Activated CD4-positive, alpha-beta T cell treated with anti-CD3 and anti-CD28 coated beads for 36 hours (primary cell): Measurements from ENCODE around the gene CBX2. TPM values are rescaled to one million over a fixed set of nuclear protein-coding genes. Genes with fewer than 3 reads are reported as not detected.
A peak's percentile ranks its signal among the peaks of the same experiment; 100 is the strongest.

ENCODE experiments used
- ATAC-seq: fragments of 200-7000 bp; cut with Tn5 transposase; one replicate; pipeline ENCODE4 v1.10.0; 2021; ENCODE audit warnings: mild to moderate bottlenecking, moderate library complexity
- CTCF ChIA-PET: fragments of 350-600 bp; sonication (Branson Sonifier 250); formaldehyde crosslinking; loops from one replicate; lab custom pipeline; 2021; ENCODE audit warnings: antibody characterized with exemption; lab: Charles Lee
- POLR2A ChIA-PET: fragments of 350-600 bp; sonication (Branson Sonifier 250); formaldehyde crosslinking; loops from one replicate; lab custom pipeline; 2021; ENCODE audit warnings: antibody characterized with exemption, inconsistent platforms; lab: Charles Lee
- DNase-seq: peaks from one replicate; pipeline ENCODE4 v3.0.0-alpha.2; 2020
- H3K27ac Mint-ChIP-seq: one replicate; pipeline ENCODE4 v1.8.0; 2021; ENCODE audit warnings: mixed read lengths
- H3K27me3 Mint-ChIP-seq: one replicate; pipeline ENCODE4 v1.8.0; 2021; ENCODE audit warnings: mixed read lengths
- H3K36me3 Mint-ChIP-seq: one replicate; pipeline ENCODE4 v1.8.0; 2021; ENCODE audit warnings: low read depth, mixed read lengths
- H3K4me1 Mint-ChIP-seq: one replicate; pipeline ENCODE4 v1.8.0; 2021; ENCODE audit warnings: mixed read lengths
- H3K4me3 Mint-ChIP-seq: one replicate; pipeline ENCODE4 v1.8.0; 2021; ENCODE audit warnings: mild to moderate bottlenecking, moderate library complexity, mixed read lengths
- H3K9me3 Mint-ChIP-seq: one replicate; pipeline ENCODE4 v1.8.0; 2021; ENCODE audit warnings: low read depth, mixed read lengths
- intact Hi-C, 2 experiments: fragments of 100-400 bp; cut with DNase I in 1 of 2; cut with micrococcal nuclease in 1 of 2; formaldehyde crosslinking; loops; one replicate each; pipeline versions ENCODE4 v1.14.2 to v1.15.1; 2022 to 2024; cut with DNase I, micrococcal nuclease
- total RNA-seq, 2 experiments: library from RNA; stranded (reverse); gene quantifications; one replicate each; pipeline ENCODE4 v1.2.3, GENCODE V29; 2021

CBX2 gene
- total RNA-seq, 2 experiments from 2014 or later, result 4.2 to 4.3 TPM

- intact Hi-C loops, result loop anchor here (1.0 to 10.0 kb wide), 8 partner anchors 12 to 1585 kb away; partner anchors contain the start of genes CBX4 (in 2 of the 2), CBX8 (in 2 of the 2), BAHCC1 (in 1 of the 2) and EIF4A3 (in 1 of the 2)
- H3K36me3 Mint-ChIP-seq, result no peaks in the 10 kb centered on the region
- H3K4me1 Mint-ChIP-seq, result peaks cover 47% of the 10 kb centered on the region
- H3K4me3 Mint-ChIP-seq, result peak overlapping the region; percentile 23
- no peak overlapping the region for H3K27ac Mint-ChIP-seq
- no peaks in the 10 kb centered on the region for H3K9me3 Mint-ChIP-seq
- no peak for ATAC-seq
- DNase-seq, result no peak
- POLR2A ChIA-PET, result no interaction called here
- peaks cover 62% of the 10 kb centered on the region for H3K27me3 Mint-ChIP-seq
- CTCF ChIA-PET, result interaction anchor here (0.7 to 2.3 kb wide), 5 partner anchors 8 to 30 kb away, joined by 3 to 14 read pairs (median 5); partner anchors contain the start of genes CBX4 and CBX8
Measured at GRCh38 chr17:79809530-79810129, 31.7 kb downstream of the CBX2 start.

GRCh38 chr17:79810130-79811010, 32.4 kb downstream of the CBX2 start:
- peak; percentile 90 for DNase-seq
- peaks cover 59% of the 10 kb centered on the region for H3K27me3 Mint-ChIP-seq

GRCh38 chr17:79811011-79811867, 33.3 kb downstream of the CBX2 start:
- ChIA-PET POLR2A (interaction anchor here (0.5 to 1.5 kb wide), 3 partner anchors 14 to 28 kb away, joined by 3 to 6 read pairs (median 3); partner anchors contain the start of genes CBX4 and CBX8), CTCF (interaction anchor here (0.7 to 2.3 kb wide), 9 partner anchors 8 to 98 kb away, joined by 3 to 14 read pairs (median 3); partner anchors contain the start of genes CBX4 and CBX8)
- H3K27me3 Mint-ChIP-seq, result peaks cover 57% of the 10 kb centered on the region
- DNase-seq, result peak; percentile 68
- H3K9me3 Mint-ChIP-seq, result no peaks in the 10 kb centered on the region
- no peaks in the 10 kb centered on the region for H3K36me3 Mint-ChIP-seq
- peaks cover 33% of the 10 kb centered on the region for H3K4me1 Mint-ChIP-seq
- ATAC-seq, result peak; percentile 31
- H3K4me3 Mint-ChIP-seq, result peak overlapping the region; percentile 43
- no peak overlapping the region for H3K27ac Mint-ChIP-seq
- intact Hi-C loops, result loop anchor here (2.0 kb wide), 2 partner anchors 14 to 64 kb away; partner anchors contain the start of gene CBX8 (in 1 of the 2)

More at GRCh38 chr17:79810130-79811010, 32.4 kb downstream of the CBX2 start:
- no peak overlapping the region for H3K27ac Mint-ChIP-seq
- peaks cover 39% of the 10 kb centered on the region for H3K4me1 Mint-ChIP-seq
- peak overlapping the region; percentile 18 for H3K4me3 Mint-ChIP-seq
- ATAC-seq, result peak; percentile 90
- no peaks in the 10 kb centered on the region for H3K36me3 Mint-ChIP-seq
- no peaks in the 10 kb centered on the region for H3K9me3 Mint-ChIP-seq
- CTCF ChIA-PET, result interaction anchor here (0.7 to 2.3 kb wide), 8 partner anchors 7 to 99 kb away, joined by 3 to 14 read pairs (median 3); partner anchors contain the start of genes CBX4 and CBX8
- intact Hi-C loops, result loop anchor here (1.0 to 2.0 kb wide), 6 partner anchors 13 to 337 kb away; partner anchors contain the start of genes CBX4 (in 2 of the 2), CBX8 (in 2 of the 2) and EIF4A3 (in 1 of the 2)
- POLR2A ChIA-PET, result interaction anchor here (1.0 to 1.5 kb wide), 2 partner anchors 14 to 29 kb away, joined by 3 to 6 read pairs; partner anchors contain the start of genes CBX4 and CBX8

GRCh38 chr17:79811868-79812352, 34.0 kb downstream of the CBX2 start:
- no peak for DNase-seq
- Mint-ChIP-seq H3K27me3 (peaks cover 56% of the 10 kb centered on the region), H3K36me3 (no peaks in the 10 kb centered on the region), H3K9me3 (no peaks in the 10 kb centered on the region), H3K27ac (no peak overlapping the region), H3K4me1 (peaks cover 31% of the 10 kb centered on the region), H3K4me3 (peak overlapping the region; percentile 43)
- no peak for ATAC-seq
- POLR2A ChIA-PET, result interaction anchor here (0.5 kb wide), 1 partner anchor 19 kb away, joined by 3 read pairs; no protein-coding TSS in a partner anchor
- CTCF ChIA-PET, result interaction anchor here (0.9 to 2.3 kb wide), 8 partner anchors 8 to 65 kb away, joined by 3 to 14 read pairs (median 3); partner anchors contain the start of genes CBX4 and CBX8
- intact Hi-C loops, result loop anchor here (1.0 to 2.0 kb wide), 3 partner anchors 8 to 65 kb away; partner anchors contain the start of gene CBX8 (in 1 of the 2)

GRCh38 chr17:79812353-79813258, 34.7 kb downstream of the CBX2 start:
- H3K36me3 Mint-ChIP-seq, result no peaks in the 10 kb centered on the region
- intact Hi-C loops, result loop anchor here in 1 of 2 experiments (1.0 kb wide), 1 partner anchor 8 kb away; no protein-coding TSS in a partner anchor
- no peak overlapping the region for H3K27ac Mint-ChIP-seq
- no peak for ATAC-seq
- H3K4me3 Mint-ChIP-seq, result peak overlapping the region; percentile 51
- H3K4me1 Mint-ChIP-seq, result peaks cover 30% of the 10 kb centered on the region
- CTCF ChIA-PET, result interaction anchor here (0.6 to 2.3 kb wide), 8 partner anchors 8 to 66 kb away, joined by 3 to 14 read pairs (median 3); partner anchors contain the start of gene CBX4
- DNase-seq, result peak; percentile 24
- no peaks in the 10 kb centered on the region for H3K9me3 Mint-ChIP-seq
- H3K27me3 Mint-ChIP-seq, result peaks cover 49% of the 10 kb centered on the region
- POLR2A ChIA-PET, result interaction anchor here (1.4 kb wide), 1 partner anchor 27 kb away, joined by 5 read pairs; the partner anchor contains the start of gene CBX4

GRCh38 chr17:79813297-79814126, 35.6 kb downstream of the CBX2 start:
- CTCF ChIA-PET, result interaction anchor here (0.5 to 2.0 kb wide), 3 partner anchors 27 to 180 kb away, joined by 3 to 10 read pairs (median 4); no protein-coding TSS in a partner anchor
- Mint-ChIP-seq H3K9me3 (no peaks in the 10 kb centered on the region), H3K4me3 (peak overlapping the region; percentile 49), H3K27ac (no peak overlapping the region), H3K4me1 (peaks cover 30% of the 10 kb centered on the region), H3K27me3 (peaks cover 45% of the 10 kb centered on the region), H3K36me3 (no peaks in the 10 kb centered on the region)
- POLR2A ChIA-PET, result interaction anchor here (0.6 to 1.4 kb wide), 2 partner anchors 19 to 26 kb away, joined by 5 to 10 read pairs; partner anchors contain the start of gene CBX4
- intact Hi-C loops, result no loop called here
- ATAC-seq (no peak), DNase-seq (peak; percentile 46)

GRCh38 chr17:79814127-79814973, 36.4 kb downstream of the CBX2 start:
- no peaks in the 10 kb centered on the region for H3K36me3 Mint-ChIP-seq
- intact Hi-C loops, result no loop called here
- no peak for DNase-seq
- H3K9me3 Mint-ChIP-seq, result no peaks in the 10 kb centered on the region
- no peak for ATAC-seq
- peak overlapping the region; percentile 49 for H3K4me3 Mint-ChIP-seq
- ChIA-PET CTCF (interaction anchor here (0.5 to 1.2 kb wide), 3 partner anchors 12 to 179 kb away, joined by 4 read pairs; no protein-coding TSS in a partner anchor), POLR2A (no interaction called here)
- H3K27me3 Mint-ChIP-seq, result peaks cover 37% of the 10 kb centered on the region
- peaks cover 26% of the 10 kb centered on the region for H3K4me1 Mint-ChIP-seq
- no peak overlapping the region for H3K27ac Mint-ChIP-seq
